Muscle layer of duodenum (tissue), 2 donors: ENCODE results near the gene ZMIZ1.

ENCODE experiments used
- H3K27ac ChIP-seq: one replicate; pipeline ENCODE4 v1.7.0; 2013; ENCODE audit warnings: mild to moderate bottlenecking, low read length
- H3K27me3 ChIP-seq: one replicate; pipeline ENCODE4 v1.7.0; 2013; ENCODE audit warnings: low read depth, mild to moderate bottlenecking, control low read depth, low read length
- H3K36me3 ChIP-seq, 2 donors: one replicate each; pipeline ENCODE4 v1.7.0; 2013; ENCODE audit warnings: low read length in 2 of 2, control low read depth in 1 of 2, mild to moderate bottlenecking in 1 of 2; ENCODE audit not compliant: insufficient read depth in 2 of 2, control insufficient read depth in 1 of 2
- H3K4me1 ChIP-seq, 2 donors: one replicate each; pipeline ENCODE4 v1.7.0; 2013; ENCODE audit warnings: low read length in 2 of 2, mild to moderate bottlenecking in 2 of 2, control low read depth in 1 of 2, moderate library complexity in 1 of 2; ENCODE audit not compliant: insufficient read depth in 2 of 2, control insufficient read depth in 1 of 2
- H3K4me3 ChIP-seq, 2 donors: one replicate each; pipeline ENCODE4 v1.7.0; 2013; ENCODE audit warnings: low read length in 2 of 2, low read depth in 1 of 2, mild to moderate bottlenecking in 1 of 2
- H3K9me3 ChIP-seq, 2 donors: one replicate each; pipeline ENCODE4 v1.7.0; 2013; ENCODE audit warnings: low read length in 2 of 2, control low read depth in 1 of 2, mild to moderate bottlenecking in 1 of 2; ENCODE audit not compliant: control insufficient read depth in 1 of 2
- donor health status: healthy.

Gene ZMIZ1

DNA sequence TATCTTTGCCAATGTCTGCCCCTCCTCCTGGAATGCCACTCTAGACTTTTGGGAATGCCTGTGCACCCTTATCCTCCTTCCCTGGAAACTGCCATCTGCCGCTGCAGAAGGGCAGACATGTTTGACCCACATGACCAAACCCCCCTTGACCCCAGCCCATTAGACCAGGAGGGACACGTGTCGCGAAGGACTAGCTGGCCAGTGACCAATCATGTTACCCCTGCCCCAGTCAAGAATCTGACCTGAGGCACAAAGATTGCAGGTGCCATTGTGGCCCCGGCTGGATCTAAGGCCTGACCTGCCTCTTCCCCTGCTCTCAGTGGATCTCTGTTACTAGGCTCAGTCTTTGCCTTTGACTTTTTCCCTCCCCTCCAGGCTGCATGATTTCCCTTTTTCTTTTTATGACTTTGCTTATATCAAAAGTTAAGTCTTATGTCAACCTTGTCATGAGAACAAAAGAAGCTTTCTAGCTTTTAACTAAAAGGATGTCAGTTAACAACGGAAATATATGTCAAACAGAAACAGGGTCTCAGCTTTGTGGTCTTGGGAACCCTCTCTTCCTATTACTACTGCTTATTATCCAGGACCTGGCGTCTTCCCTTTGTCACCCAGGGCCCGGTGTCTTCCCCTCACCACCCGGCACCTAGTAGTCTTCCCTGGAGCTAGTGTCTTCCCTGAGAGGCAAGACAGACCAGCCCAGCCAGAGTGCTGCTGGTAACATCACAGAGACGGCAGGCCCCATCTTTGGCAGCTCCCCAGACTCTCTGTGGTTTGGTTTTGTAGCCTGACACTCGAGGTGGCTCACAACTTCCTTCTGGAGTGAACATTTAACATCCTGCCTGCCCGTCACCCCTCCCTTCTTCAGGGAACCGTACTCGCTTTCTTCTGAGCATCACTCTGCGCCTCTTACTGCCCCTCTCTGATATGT lies 254.1 kb downstream of the ZMIZ1 start:
- no peak overlapping the region for H3K27ac ChIP-seq
- H3K4me3 ChIP-seq = no peak overlapping the region
- no peaks in the 10 kb centered on the region for H3K27me3 ChIP-seq

DNA sequence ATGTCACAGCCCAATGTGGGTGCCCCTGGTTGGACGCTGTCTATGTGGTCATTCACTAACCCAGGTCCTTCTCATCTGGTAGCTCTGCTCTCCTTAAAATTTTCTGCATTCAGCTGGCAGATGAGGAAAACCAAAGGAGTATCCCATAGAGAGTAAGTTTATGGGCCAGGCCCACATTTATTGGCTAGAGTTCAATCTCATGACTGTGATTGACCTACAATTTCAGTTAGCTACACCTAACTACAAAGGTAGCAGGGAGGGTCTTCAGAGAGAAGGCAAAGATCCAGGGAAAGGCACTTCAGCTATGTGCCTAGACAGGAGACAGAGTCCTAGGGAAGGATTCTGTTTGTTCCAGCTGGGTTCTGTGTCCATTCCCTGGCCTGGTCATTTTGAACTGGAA lies 254.8 kb downstream of the ZMIZ1 start:
- H3K36me3 ChIP-seq = no peaks in the 10 kb centered on the region
- no peaks in the 10 kb centered on the region for H3K9me3 ChIP-seq
- no peak overlapping the region for H3K4me3 ChIP-seq
- H3K27ac ChIP-seq = no peak overlapping the region
- no peaks in the 10 kb centered on the region for H3K4me1 ChIP-seq
- H3K27me3 ChIP-seq = no peaks in the 10 kb centered on the region

More for the DNA sequence above, 254.1 kb downstream of the ZMIZ1 start:
- H3K36me3 ChIP-seq = no peaks in the 10 kb centered on the region
- no peaks in the 10 kb centered on the region for H3K9me3 ChIP-seq
- H3K4me1 ChIP-seq = no peaks in the 10 kb centered on the region

DNA sequence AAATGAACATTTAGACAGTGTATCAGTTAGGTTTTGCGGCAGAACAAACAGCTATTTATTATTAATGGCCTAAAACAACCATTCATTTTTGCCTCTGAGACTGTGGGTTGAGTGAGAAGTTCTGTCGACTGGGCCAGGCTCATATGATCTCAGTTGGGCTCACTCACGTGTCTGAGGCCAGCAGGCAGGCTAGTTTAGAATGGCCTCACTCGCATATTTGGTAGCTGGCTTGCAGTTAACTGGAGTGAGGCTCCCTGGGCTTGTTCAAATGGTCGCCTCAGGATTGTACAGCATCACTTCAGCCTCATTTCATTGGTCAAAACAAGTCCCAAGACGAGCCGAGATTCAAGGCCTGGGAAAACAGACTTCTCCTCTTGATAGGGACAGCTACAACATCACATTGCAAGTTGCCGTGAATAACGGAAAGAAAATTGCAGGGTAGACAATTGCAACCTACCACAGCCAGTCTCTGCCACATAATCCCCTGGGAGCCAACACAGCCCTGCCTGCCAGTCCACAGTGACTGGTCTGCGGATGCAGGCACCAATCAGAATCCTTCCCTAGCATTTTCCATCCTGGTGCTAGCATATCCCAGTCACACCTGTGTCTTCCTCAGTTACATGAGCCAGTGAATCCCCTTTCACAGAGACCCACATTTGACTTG lies 255.4 kb downstream of the ZMIZ1 start:
- H3K27ac ChIP-seq = no peak overlapping the region
- no peaks in the 10 kb centered on the region for H3K27me3 ChIP-seq
- H3K36me3 ChIP-seq = no peaks in the 10 kb centered on the region
- H3K4me3 ChIP-seq = no peak overlapping the region
- H3K9me3 ChIP-seq = no peaks in the 10 kb centered on the region
- no peaks in the 10 kb centered on the region for H3K4me1 ChIP-seq

DNA sequence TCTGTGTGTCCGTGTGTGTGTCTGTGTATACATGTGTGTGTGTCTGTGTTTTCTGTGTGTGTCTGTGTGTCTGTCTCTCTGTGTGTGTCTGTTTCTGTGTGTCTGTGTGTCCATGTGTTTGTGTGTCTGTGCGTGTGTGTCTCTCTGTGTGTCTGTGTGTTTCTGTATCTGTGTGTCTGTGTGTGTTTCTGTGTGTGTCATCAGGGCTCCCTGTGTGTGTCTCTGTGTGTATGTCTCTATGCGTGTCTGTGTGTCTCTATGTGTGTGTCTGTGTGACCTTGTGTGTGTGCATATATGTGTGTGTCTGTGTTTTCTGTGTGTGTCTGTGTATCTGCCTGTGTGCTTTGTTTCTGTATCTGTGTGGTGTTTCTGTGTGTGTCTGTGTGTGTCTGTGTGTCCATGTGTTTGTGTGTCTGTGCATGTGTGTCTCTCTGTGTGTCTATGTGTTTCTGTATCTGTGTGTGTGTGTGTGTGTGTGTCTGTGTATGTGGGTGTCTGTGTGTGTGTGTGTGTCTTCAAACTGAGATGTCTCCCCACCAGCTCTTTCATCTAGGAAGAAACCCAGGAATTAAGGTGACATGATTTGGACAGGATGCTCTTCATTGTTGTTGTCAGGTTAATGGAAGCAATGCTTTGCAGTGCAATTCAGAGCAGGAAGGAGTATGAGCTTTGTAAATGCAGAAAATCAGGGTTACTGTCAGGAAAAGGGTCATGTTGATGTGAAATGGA lies 257.8 kb downstream of the ZMIZ1 start:
- Histone ChIP-seq H3K4me1 (no peaks in the 10 kb centered on the region), H3K4me3 (no peak overlapping the region), H3K9me3 (no peaks in the 10 kb centered on the region), H3K27me3 (no peaks in the 10 kb centered on the region), H3K36me3 (no peaks in the 10 kb centered on the region), H3K27ac (no peak overlapping the region)

DNA sequence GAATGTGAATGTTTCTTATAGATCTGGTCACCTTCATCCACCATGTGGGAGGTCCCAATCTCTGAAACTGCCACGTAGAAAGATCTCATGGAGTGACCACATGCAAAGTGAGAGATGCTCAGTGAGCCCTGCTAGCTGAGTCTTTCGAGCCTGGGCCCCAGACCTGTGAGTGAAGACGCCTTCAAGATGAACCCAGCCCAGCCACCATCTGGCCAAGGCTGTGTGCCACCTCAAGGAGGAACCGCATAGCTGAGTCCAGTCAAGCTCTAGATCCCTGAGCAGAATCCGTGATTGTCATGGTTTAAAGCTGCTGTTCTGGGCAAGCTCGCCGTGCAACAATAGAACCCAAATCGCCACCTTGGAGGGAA lies 258.3 kb downstream of the ZMIZ1 start:
- no peak overlapping the region for H3K27ac ChIP-seq
- H3K4me3 ChIP-seq = no peak overlapping the region
- no peaks in the 10 kb centered on the region for H3K27me3 ChIP-seq
- no peaks in the 10 kb centered on the region for H3K9me3 ChIP-seq
- H3K4me1 ChIP-seq = no peaks in the 10 kb centered on the region
- no peaks in the 10 kb centered on the region for H3K36me3 ChIP-seq

DNA sequence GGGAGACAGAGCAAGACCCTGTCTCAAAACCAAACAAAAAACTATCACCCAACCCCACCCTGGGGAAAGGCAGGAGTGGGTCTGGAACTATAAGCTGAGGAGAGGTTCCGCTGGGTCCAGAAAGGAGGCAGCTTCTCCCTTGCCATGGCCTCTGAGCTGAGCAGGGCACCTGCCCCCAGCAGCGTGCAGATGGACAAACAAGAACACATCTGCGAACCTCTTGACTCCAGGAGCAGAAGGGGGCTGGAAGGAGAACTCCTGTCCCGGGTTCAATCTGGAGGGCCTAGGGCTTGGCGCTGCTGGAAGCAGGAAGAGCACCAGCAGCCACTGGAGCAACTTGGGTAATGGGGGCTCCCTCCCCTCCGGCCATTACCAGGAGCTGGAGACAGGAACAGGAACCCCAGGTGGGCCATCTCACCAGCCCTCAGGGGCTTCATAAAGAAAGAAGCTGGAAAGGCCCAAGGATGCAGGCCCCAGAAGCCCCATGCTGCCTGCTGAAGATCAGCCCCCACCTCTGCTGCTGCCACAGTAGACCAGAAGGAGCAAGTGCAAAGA lies 259.5 kb downstream of the ZMIZ1 start:
- no peaks in the 10 kb centered on the region for H3K36me3 ChIP-seq
- H3K27ac ChIP-seq = no peak overlapping the region
- no peaks in the 10 kb centered on the region for H3K9me3 ChIP-seq
- no peaks in the 10 kb centered on the region for H3K4me1 ChIP-seq
- no peak overlapping the region for H3K4me3 ChIP-seq
- H3K27me3 ChIP-seq = no peaks in the 10 kb centered on the region

DNA sequence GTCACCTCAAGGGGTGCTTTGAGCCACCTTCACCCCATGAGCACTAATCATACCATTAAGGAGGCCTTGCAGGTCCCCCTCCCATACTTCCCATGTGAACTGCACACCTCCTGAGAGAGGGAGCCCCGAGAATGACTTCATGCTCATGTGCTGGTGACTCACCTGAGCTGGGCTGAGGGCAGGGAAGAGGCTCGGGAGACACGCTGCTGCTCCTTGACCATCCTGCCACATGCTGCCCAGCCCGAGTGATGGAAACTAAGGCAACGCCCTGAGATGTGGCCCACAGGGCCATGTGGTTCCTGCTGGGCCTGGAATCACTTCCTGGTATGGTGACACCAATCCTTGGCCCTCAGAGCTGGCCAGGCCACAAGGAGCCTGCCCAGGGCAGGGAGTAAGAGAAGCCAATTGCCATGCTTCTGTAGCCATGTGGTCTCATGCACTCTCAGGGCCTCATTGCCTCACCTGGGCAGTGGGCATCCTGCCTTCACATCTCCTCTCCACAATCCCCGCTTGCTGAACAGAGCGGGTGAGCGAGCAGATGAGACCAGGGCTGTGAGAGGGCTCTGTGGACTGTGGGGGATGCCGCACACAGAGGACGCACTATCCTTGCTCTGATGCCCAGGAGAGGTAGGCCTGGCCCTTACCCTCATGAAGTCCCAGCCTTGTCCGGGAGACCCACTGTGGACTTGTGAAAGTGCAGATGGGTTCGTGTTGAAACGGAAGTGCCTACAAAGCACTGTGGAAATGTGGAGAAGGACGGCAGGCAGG lies 260.2 kb downstream of the ZMIZ1 start:
- H3K27me3 ChIP-seq = no peaks in the 10 kb centered on the region
- H3K4me1 ChIP-seq = no peaks in the 10 kb centered on the region
- H3K27ac ChIP-seq = no peak overlapping the region
- no peak overlapping the region for H3K4me3 ChIP-seq
- H3K36me3 ChIP-seq = no peaks in the 10 kb centered on the region
- no peaks in the 10 kb centered on the region for H3K9me3 ChIP-seq

DNA sequence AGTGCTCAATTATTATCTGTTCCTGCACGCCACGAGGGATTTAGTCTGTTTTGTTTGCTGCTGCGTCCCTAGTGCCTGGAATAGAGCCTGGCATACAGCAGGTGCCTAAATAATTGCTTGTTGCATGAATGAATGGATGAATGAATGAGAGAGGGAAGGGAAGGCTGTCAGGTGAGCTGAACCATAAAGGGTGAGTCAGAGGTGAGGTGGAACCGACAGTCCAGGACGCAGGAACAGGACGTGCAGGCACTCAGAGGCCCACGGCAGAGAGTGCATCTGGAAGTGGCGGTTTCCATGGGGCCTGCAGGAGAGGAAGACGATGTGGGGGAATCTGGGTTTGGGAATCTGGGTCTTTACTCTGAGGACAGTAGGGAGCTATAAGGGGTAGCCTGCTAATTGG lies 260.8 kb downstream of the ZMIZ1 start:
- no peak overlapping the region for H3K27ac ChIP-seq
- H3K4me1 ChIP-seq = no peaks in the 10 kb centered on the region
- no peaks in the 10 kb centered on the region for H3K27me3 ChIP-seq
- no peaks in the 10 kb centered on the region for H3K36me3 ChIP-seq
- no peaks in the 10 kb centered on the region for H3K9me3 ChIP-seq
- H3K4me3 ChIP-seq = no peak overlapping the region

DNA sequence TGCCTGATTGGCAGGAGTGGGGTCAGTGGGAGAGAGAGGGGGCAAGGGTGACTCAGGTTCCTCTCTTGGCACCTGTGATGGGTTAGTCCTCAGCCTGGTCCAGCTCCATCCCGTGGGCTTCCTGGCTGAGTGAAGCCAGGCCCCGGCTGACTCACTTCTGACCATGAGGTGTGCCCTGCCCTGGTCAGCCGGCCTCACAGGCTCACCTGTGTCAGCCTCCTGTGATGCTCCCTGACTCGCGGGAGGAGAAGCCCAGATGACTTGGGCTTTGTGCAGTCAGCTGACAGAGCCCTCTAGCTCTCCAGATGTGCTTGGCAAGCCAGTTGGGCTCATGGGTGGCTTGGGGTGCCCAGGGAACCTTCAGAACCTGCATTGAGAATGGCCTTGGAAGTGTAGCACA lies 262.5 kb downstream of the ZMIZ1 start:
- H3K27ac ChIP-seq = no peak overlapping the region
- no peaks in the 10 kb centered on the region for H3K36me3 ChIP-seq
- peaks cover 0 to 3% of the 10 kb centered on the region in 2 donors for H3K4me1 ChIP-seq
- H3K4me3 ChIP-seq = no peak overlapping the region
- H3K9me3 ChIP-seq = no peaks in the 10 kb centered on the region
- no peaks in the 10 kb centered on the region for H3K27me3 ChIP-seq

DNA sequence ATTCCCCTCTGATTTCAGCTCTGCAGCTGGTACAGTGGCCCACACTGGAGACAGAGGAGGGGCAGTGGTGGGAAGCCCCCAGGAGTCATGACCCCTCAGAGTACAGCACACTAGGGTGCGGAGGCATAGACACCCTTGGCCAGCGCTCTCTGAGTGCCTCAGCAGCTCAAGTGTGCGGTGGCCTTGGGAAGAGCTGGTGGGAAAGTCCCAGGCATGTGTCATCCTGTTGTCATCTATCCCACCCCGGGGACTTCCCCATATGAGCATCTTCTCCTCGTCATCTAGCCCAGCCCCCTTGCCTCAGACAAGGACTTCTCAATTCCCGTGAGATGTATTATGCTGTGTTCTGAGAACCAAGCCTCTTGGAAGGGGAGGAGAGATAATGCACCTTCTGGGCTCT lies 262.9 kb downstream of the ZMIZ1 start:
- Histone ChIP-seq H3K27ac (no peak overlapping the region), H3K9me3 (no peaks in the 10 kb centered on the region), H3K36me3 (no peaks in the 10 kb centered on the region), H3K27me3 (no peaks in the 10 kb centered on the region), H3K4me3 (no peak overlapping the region), H3K4me1 (peaks cover 0 to 3% of the 10 kb centered on the region in 2 donors)
